IPS DF 4.7 (cell line): Measurements from ENCODE around the gene MAVS.
"Not testable (repeated sequence)": the region's sequence is repeated elsewhere in the genome, so short reads cannot be mapped to it uniquely, and the experiment has no call there.

Experiments used
- DNase-seq: peaks from one replicate; pipeline ENCODE4 v3.0.0-alpha.2; 2013; ENCODE audit warnings: low spot score; ENCODE audit errors: extremely low read depth

Gene MAVS

GRCh38 chr20:3847429-3847940 is 851 bp downstream of the MAVS start:
- DNase-seq, result no peak

GRCh38 chr20:3848565-3848964 is 1.9 kb downstream of the MAVS start:
- DNase-seq, result no peak

DNA sequence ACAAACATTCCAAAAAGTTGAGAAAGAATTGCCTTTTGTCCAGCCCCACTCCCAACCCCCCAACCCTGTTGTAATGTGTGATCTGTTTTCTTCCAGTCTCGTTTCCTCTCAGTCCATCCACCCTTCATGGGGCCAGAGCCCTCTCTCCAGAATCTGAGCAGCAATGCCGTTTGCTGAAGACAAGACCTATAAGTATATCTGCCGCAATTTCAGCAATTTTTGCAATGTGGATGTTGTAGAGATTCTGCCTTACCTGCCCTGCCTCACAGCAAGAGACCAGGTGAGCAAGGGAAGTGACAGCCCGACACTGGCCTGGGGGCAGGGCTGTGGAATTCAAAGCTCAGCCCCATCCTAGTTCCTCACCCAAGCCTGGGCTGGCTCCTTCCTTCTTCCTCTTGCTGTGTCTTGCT is 7.8 kb downstream of the MAVS start:
- no peak for DNase-seq

DNA sequence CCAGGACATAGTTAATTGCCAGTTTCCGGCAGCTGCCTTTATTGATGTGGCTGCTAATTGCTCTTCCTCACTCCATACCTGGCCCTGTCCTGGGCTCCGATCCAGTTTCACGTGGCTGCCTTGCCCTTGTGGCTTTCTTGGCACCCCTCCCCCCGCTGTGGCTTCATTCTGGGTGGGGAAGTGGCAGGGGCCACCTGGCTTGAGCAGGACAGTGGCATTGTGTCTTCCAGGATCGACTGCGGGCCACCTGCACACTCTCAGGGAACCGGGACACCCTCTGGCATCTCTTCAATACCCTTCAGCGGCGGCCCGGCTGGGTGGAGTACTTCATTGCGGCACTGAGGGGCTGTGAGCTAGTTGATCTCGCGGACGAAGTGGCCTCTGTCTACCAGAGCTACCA is 10.8 kb downstream of the MAVS start:
- DNase-seq, result no peak

GRCh38 chr20:3858689-3859088 is 12.1 kb downstream of the MAVS start:
- no peak for DNase-seq

- no peak for DNase-seq
These were observed 14.6 kb downstream of the MAVS start for GRCh38 chr20:3861191-3861590.

GRCh38 chr20:3862333-3862732 is 15.7 kb downstream of the MAVS start:
- DNase-seq, result no peak

- no peak for DNase-seq
These were observed 16.7 kb downstream of the MAVS start for GRCh38 chr20:3863317-3863716.

GRCh38 chr20:3864518-3864917 is 17.9 kb downstream of the MAVS start:
- no peak for DNase-seq

DNA sequence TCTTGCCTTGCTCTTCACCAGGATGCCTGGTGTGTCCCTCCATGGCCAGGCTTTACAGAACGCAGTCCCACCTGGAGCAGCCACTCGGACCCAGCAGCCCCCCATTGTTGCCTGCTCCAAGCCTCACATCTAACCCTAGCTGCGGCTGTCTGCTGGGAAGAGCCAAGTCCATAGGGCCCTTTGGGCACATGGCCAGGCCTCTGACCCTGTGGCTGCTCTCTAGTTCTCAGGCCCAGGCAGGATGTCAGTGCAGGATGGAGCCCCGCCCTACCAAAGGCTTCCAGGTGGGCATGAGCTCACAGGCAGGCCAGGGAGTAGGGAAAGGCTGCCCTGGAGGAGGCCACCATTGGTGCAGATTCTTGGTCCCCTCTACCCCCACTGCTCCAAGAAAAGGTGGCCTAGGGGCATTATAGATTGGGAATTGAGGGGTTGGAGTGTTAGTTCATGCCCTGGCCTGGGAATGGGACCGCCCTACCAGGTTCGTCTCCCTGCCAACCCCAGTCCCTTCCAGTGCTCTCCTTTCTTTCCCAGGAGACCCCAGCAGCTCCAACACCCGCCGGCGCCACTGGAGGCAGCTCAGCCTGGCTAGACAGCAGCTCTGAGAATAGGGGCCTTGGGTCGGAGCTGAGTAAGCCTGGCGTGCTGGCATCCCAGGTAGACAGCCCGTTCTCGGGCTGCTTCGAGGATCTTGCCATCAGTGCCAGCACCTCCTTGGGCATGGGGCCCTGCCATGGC is 18.7 kb downstream of the MAVS start:
- no peak for DNase-seq

DNA sequence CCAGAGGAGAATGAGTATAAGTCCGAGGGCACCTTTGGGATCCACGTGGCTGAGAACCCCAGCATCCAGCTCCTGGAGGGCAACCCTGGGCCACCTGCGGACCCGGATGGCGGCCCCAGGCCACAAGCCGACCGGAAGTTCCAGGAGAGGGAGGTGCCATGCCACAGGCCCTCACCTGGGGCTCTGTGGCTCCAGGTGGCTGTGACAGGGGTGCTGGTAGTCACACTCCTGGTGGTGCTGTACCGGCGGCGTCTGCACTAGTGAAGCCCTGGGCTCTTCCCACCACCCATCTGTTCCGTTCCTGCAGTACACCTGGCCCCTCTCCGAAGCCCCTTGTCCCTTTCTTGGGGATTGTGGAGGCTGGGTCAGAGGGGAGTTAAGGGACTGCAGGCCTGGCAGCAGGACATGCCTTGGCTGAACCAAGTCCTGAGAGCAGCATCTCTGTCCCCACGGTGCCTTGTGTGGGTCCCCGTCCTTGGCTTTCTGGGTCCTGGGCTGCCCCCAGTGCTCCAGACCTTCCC is 19.3 kb downstream of the MAVS start:
- DNase-seq, result no peak

DNA sequence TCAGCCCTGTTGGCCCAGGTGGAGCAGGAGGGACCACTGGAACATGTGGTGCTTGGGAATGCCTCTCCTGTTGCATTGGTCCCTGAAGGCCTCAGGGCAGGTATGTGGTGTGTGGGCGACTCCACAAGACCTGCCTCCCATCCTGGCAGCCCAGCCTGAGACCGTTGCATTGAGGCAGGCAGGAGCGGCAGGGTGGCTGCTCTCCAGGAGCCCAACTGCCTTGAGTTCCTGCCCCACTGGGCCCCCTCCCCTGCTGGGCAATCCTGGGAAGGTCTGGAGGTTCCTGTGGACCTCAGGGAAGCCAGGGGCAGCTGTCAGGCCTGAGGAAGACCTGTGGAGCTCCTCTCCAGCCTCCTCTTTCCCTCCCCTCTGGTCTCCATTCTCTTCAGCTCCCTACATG is 19.8 kb downstream of the MAVS start:
- no peak for DNase-seq

- no peak for DNase-seq
These were observed 21.2 kb downstream of the MAVS start for GRCh38 chr20:3867802-3868201.

- no peak for DNase-seq
These were observed 23.4 kb downstream of the MAVS start for GRCh38 chr20:3869839-3870634.

DNA sequence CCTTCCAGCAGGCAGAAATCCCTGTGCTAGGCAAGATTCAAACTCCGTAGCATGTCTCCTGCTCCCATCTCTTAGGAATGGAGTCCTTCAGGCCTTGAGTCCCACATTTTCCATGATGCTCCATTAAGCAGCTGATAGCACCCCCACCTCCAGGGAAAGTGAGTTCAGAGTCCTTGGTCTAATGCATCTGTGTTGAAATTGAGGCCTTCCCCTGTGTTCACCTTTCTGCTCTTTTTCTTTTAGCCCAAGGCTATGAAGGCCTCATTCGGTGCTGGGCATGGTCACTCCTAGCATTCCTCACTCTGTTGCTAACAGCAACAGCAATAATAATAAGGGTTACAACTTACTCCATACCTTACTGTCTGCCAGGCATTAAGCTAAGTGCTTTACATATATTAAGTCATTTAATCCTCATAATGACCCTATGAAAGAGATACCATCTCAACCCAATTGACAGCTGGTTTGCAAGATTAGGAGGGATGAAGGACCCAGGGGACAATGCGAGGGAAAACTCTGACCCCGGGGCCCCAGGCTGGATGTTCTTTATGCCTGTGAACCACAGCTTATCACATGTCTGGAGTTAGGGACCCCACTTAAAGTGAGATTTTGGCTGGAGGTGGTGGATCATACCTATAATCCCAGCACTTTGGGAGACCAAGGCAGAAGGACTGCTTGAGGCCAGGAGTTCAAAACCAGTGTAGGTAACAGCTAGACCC is 25.1 kb downstream of the MAVS start:
- no peak for DNase-seq

- no peak for DNase-seq
These were observed 26.9 kb downstream of the MAVS start for GRCh38 chr20:3873507-3873906.

DNA sequence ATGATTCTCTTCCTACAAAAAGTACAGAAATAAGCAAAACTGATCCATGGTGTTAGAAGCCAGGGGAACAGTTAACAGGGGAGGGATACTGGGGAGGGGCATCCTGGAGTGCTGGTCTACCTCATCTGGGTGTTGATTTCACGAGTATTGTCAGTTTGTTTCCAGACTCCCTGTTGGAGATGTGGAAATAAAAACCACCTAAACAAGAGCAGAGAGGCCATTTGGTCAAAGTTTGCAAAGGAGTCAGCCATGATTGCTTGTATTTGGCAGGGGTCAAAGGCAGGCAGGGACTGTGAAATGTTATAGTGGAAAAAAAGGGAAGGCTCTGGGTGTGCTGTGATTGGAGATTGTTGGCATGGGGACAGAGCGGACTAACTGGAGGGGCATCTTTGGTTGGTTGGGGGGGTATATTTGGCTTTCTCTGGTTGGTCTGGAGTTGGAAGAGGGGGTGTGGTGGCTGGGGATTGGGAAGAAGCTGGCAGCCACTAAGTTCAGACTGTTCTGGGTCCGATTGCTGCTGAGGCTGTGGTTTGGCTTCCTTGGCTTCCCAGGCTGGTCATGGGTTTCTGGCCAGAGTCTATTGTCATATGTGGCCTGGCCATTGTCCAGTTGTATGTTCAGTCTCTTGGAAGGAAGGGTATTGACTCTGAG is 27.7 kb downstream of the MAVS start:
- no peak for DNase-seq

- DNase-seq, result no peak
These were observed 28.8 kb downstream of the MAVS start for GRCh38 chr20:3875378-3875974.

DNA sequence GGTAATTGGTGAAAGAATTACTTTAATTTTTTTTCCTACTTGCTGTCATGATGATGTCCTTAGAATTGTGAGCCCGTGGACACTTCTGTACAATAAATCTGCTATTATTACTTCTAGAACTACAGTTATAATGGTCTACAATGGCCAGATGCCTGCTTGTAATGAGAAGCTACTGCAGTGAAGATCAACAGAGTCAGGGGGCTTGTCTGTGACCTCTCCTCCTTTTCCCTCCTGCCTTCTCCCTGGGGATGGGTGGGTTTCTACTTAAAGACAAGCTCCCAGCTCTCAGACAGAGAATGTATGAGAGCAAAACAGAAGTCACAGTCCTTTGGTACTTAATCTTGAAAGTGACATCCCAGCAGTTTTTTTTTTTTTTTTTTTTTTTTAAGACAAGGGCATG is 29.4 kb downstream of the MAVS start:
- no peak for DNase-seq

- no peak for DNase-seq
These were observed 30.0 kb downstream of the MAVS start for GRCh38 chr20:3876676-3877075.

- DNase-seq, result not testable (repeated sequence)
These were observed 32.3 kb downstream of the MAVS start for GRCh38 chr20:3878921-3879274.
